ENCODE data around the gene SMPDL3B.

SMPDL3B gene

DNA sequence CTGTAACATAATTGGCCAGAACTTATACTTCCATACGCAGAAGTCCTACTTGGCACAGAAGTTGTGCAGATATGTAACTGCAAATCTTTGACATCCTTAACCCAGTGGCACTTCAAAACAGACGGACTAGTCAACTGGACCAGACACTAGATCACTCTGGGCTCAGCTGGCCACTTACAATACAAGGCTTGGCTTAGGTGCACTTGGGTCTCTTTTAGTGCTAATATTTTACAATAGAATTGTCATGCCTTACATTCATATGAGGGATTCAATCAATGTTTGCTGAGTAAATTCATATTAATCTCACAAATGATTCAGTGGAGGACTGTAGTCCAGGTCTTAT, 45.0 kb downstream of the SMPDL3B start:
- Histone ChIP-seq H4K20me1 (ENCODE audit: insufficient read depth, low read length, poor library complexity, severe bottlenecking) (no peaks in the 10 kb centered on the region), H3F3A (ENCODE audit: low read depth) (no peaks in the 10 kb centered on the region), H3K9me2 (replicated peaks; ENCODE audit: low read depth, low read length) (no peaks in the 10 kb centered on the region), H3K36me3 (ENCODE audit: insufficient read depth, low read length) (no peaks in the 10 kb centered on the region), H3K9ac (ENCODE audit: low read depth, low read length, poor library complexity, severe bottlenecking) (no peak overlapping the region), H2AFZ (ENCODE audit: low read length) (no peak overlapping the region), H3K4me1 (ENCODE audit: insufficient read depth, low read length, poor library complexity, severe bottlenecking) (no peaks in the 10 kb centered on the region), H3K79me2 (ENCODE audit: insufficient read depth, low read length) (no peaks in the 10 kb centered on the region), H3K4me2 (ENCODE audit: low read depth, low read length, poor library complexity, severe bottlenecking) (no peak overlapping the region), H3K9me3 (ENCODE audit: insufficient read depth, low read depth, low read length) (no peaks in the 10 kb centered on the region), H3K4me3 (ENCODE audit: low read length, poor library complexity, severe bottlenecking) (no peak overlapping the region), H3K27me3 (ENCODE audit: insufficient read depth, low read length, poor library complexity, severe bottlenecking) (no peaks in the 10 kb centered on the region)
- TF ChIP-seq EZH2phosphoT487 (IDR thresholded peaks at IDR 0.05; ENCODE audit: borderline replicate concordance): no peak
- TF ChIP-seq, protein P1, sequence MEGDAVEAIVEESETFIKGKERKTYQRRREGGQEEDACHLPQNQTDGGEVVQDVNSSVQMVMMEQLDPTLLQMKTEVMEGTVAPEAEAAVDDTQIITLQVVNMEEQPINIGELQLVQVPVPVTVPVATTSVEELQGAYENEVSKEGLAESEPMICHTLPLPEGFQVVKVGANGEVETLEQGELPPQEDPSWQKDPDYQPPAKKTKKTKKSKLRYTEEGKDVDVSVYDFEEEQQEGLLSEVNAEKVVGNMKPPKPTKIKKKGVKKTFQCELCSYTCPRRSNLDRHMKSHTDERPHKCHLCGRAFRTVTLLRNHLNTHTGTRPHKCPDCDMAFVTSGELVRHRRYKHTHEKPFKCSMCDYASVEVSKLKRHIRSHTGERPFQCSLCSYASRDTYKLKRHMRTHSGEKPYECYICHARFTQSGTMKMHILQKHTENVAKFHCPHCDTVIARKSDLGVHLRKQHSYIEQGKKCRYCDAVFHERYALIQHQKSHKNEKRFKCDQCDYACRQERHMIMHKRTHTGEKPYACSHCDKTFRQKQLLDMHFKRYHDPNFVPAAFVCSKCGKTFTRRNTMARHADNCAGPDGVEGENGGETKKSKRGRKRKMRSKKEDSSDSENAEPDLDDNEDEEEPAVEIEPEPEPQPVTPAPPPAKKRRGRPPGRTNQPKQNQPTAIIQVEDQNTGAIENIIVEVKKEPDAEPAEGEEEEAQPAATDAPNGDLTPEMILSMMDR (conservative IDR thresholded peaks at IDR 0.05; ENCODE audit: low read length): no peak; the same call in 1 of the 2 replicates

DNA sequence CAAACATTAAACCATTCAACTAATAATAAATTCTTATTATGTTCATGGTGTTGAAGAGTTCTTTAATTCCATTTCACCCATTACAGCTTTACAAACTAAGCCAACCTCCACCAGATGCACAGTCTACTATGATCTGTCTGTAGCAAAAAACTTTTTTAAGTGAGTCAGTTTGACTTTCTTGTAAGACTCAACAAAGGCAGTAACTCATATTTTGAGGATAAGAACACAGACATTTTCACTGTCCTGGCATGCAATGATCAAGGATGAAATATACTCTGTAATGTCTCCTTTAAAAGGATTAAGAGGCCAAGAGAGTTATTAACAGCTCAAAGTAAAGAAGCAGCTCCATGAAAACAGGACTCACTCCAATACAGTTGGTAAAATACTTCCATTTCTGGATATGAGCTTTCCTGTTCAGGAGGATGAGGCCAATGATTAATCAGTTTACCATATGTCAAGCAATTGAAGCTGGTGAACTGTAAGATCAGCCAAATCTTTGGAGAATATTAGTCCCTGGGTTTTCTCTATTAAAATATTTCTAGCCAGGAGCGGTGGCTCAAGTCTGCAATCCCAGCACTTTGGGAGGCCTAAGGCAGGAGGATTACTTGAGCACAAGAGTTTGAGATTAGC, 45.5 kb downstream of the SMPDL3B start:
- TF ChIP-seq, protein P1 (conservative IDR thresholded peaks at IDR 0.05; ENCODE audit: low read length): no peak
- no peak for TF ChIP-seq EZH2phosphoT487 (IDR thresholded peaks at IDR 0.05; ENCODE audit: borderline replicate concordance)
- Histone ChIP-seq H3F3A (ENCODE audit: low read depth) (no peaks in the 10 kb centered on the region), H3K4me1 (ENCODE audit: insufficient read depth, low read length, poor library complexity, severe bottlenecking) (no peaks in the 10 kb centered on the region), H3K4me2 (ENCODE audit: low read depth, low read length, poor library complexity, severe bottlenecking) (no peak overlapping the region), H3K9ac (ENCODE audit: low read depth, low read length, poor library complexity, severe bottlenecking) (no peak overlapping the region), H3K9me3 (ENCODE audit: insufficient read depth, low read depth, low read length) (no peaks in the 10 kb centered on the region), H3K79me2 (ENCODE audit: insufficient read depth, low read length) (no peaks in the 10 kb centered on the region), H2AFZ (ENCODE audit: low read length) (no peak overlapping the region), H3K9me2 (replicated peaks; ENCODE audit: low read depth, low read length) (no peaks in the 10 kb centered on the region), H4K20me1 (ENCODE audit: insufficient read depth, low read length, poor library complexity, severe bottlenecking) (no peaks in the 10 kb centered on the region), H3K4me3 (ENCODE audit: low read length, poor library complexity, severe bottlenecking) (no peak overlapping the region), H3K36me3 (ENCODE audit: insufficient read depth, low read length) (no peaks in the 10 kb centered on the region), H3K27me3 (ENCODE audit: insufficient read depth, low read length, poor library complexity, severe bottlenecking) (no peaks in the 10 kb centered on the region)

DNA sequence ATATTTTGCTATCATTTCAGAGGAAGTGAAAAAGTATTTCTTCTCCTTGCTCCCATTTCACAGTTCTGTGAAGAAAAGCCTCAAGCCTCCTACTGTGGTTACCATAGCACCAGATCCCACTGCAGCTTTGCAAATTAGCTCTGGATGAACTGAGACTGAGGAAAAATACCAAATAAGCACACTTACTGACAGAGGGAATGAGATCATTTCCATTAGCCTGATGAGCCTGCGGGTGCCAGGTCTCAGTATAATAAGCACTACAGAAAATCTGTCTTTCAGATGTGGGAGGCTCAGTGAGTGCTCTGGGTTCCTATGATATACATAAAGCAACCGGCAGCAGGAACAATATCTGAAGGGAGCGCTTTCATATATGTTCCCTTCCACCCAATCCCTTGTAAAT, 46.3 kb downstream of the SMPDL3B start:
- Histone ChIP-seq H3K79me2 (ENCODE audit: insufficient read depth, low read length) (no peaks in the 10 kb centered on the region), H3K36me3 (ENCODE audit: insufficient read depth, low read length) (no peaks in the 10 kb centered on the region), H3K4me3 (ENCODE audit: low read length, poor library complexity, severe bottlenecking) (no peak overlapping the region), H3K9ac (ENCODE audit: low read depth, low read length, poor library complexity, severe bottlenecking) (no peak overlapping the region), H4K20me1 (ENCODE audit: insufficient read depth, low read length, poor library complexity, severe bottlenecking) (no peaks in the 10 kb centered on the region), H3F3A (ENCODE audit: low read depth) (no peaks in the 10 kb centered on the region), H3K9me3 (ENCODE audit: insufficient read depth, low read depth, low read length) (no peaks in the 10 kb centered on the region), H3K9me2 (replicated peaks; ENCODE audit: low read depth, low read length) (no peaks in the 10 kb centered on the region), H2AFZ (ENCODE audit: low read length) (no peak overlapping the region), H3K4me1 (ENCODE audit: insufficient read depth, low read length, poor library complexity, severe bottlenecking) (no peaks in the 10 kb centered on the region), H3K27me3 (ENCODE audit: insufficient read depth, low read length, poor library complexity, severe bottlenecking) (no peaks in the 10 kb centered on the region), H3K4me2 (ENCODE audit: low read depth, low read length, poor library complexity, severe bottlenecking) (no peak overlapping the region)
- TF ChIP-seq, protein P1 (conservative IDR thresholded peaks at IDR 0.05; ENCODE audit: low read length): no peak

Measured in Loucy (cell line).